Stimulated activated CD4-positive, alpha-beta T cell treated with anti-CD3 and anti-CD28 coated beads, TNF-alpha, amount 100 ng/mL, for 4 hours (primary cell): ENCODE results near the gene PARVB.

Source experiments
- DNase-seq, 3 experiments: peaks; one replicate each; pipeline ENCODE4 v3.0.0-alpha.2; 2020; ENCODE audit warnings: low read depth in 3 of 3

Gene PARVB

DNA sequence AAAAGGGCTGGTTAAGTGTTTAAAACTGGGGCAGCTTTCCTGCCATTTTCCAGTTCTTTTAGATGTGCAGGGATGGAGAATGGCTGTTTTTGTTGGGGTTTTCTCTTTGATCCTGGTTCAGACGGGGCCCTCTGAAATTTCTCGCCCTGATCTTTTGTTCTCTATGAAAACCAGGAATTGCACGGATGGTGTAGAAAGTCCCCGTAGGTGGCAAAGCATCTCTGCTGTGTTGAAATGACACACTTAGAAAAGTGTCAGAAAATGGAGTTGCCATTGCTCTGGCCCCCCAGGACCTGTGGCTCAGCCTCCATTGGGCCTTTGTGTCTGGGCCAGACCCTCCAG is 63.0 kb downstream of the PARVB start:
- DNase-seq, result no peak

- DNase-seq, result no peak
These were observed 65.0 kb downstream of the PARVB start for GRCh38 chr22:44088976-44089570.

GRCh38 chr22:44089717-44090570 is 65.8 kb downstream of the PARVB start:
- DNase-seq, result no peak

DNA sequence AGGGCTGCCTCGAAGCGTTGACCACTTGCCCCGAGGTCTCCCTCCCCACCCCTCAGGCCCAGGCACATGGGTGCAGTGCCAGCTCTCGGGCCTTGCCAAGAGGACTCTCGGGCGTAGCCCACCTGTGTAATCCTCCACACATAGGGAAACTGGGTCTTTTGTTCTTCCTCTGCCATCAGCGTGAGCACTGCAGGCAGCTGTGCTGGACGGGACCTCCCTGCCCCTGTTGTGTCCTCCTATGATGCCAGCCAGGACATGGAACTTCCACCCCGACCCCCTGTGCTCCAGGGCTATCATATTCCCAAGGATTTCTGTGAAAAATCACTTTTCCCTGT is 66.4 kb downstream of the PARVB start:
- DNase-seq, result no peak

DNA sequence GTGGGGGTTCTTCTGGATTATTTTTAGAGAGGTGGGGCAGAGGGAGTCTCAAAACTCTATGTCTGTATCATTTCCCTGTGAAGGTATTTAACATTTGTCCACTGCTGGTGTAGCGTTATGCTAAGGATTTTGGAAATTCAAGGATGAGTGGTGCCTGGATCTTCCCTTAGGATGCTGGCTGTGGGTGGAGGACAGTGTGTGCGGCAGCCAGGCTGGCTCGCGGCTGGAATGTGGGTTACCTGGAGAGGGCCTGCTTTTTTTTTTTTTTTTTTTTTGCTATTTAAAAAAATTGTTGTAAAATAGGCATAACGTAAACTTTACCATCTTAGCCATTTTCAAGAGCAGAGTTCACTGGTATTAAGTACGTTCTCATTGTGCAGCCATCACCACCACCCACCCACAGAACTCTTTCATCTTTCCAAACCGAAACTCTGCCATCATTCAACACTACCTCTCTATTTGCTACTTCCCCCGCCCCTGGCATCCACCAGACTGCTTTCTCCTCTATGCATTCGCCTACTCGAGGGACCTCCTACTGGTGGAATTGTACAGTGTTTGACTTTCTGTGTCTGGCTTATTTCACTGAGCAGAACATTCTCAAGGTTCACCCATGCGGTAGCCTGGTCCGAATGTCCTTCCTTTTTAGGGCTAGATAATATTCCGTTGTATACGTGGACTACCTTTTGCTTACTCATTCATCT is 67.1 kb downstream of the PARVB start:
- peak in 1 of 3 experiments; percentile 10 for DNase-seq

DNA sequence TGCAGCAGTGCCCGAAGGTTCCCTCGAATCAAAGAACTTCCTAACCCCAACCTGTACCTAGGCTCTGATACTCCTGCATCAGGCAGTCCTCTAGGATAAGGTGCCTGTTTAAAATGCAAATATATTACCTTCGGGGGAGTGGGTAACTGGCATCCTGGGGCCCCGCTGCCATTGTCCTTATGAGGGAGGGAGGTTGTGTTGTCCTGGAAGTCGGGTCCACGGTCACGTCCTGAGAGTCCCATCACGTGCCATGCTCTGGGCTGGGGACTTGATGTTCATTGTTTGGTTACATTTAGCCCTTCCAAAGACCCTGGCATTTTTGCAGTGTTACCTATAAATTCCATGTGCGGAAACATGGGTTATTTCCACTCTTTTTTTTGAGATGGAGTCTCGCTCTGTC is 67.6 kb downstream of the PARVB start:
- no peak for DNase-seq

DNA sequence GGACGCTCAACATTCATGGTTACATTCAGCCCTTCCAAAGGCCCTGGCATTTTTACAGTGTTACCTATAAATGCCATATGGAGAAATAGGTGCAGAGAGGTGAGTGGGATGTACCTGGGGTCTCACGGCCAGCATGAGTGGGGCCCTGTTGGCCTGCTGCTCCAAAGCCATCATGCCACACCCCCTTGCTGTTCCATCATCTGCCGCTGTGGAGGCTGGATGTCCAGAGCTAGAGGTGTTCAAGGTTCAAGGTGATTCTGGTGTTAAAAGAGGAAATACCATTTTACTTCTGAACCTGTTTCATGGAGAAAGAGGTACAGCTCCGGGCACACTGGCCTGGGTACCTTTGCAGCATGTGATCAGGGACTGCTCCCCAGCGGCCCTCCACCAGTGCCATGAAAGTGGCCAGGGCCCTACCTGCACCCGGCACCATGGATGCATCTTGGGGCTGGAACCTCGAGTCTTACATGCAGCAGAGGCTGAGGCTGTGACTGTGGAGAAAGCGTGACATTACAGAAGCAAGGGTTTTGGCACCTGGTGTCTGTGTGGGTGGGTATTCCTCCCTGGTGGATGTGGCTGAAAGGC is 68.6 kb downstream of the PARVB start:
- no peak for DNase-seq

- DNase-seq, result no peak
These were observed 69.7 kb downstream of the PARVB start for GRCh38 chr22:44093791-44094190.

DNA sequence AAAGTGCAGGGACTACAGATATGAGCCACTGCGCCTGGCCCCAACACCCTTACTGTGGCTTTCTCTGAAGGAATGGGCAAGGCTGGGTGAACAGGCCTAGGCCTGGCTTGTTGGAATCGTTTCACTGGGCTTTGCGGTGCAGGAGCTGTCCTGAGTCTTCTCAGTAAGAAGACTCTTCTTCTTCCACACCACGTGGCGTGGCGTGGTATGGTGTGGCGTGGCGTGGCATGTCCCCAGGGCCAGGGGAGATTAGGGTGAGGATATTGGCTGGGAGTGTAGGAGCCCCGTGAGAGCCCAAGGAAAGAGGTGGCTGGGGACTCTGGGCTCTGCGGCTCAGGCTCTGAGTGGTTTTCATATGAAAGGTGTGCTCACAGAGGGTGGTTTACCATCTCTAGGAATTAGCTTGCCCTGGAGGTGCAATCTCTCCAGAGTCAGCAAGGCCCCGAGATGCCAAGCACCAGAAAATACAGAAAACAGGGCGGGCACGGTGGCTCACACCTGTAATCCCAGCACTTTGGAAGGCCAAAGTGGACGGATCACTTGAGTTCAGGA is 70.7 kb downstream of the PARVB start:
- no peak for DNase-seq

DNA sequence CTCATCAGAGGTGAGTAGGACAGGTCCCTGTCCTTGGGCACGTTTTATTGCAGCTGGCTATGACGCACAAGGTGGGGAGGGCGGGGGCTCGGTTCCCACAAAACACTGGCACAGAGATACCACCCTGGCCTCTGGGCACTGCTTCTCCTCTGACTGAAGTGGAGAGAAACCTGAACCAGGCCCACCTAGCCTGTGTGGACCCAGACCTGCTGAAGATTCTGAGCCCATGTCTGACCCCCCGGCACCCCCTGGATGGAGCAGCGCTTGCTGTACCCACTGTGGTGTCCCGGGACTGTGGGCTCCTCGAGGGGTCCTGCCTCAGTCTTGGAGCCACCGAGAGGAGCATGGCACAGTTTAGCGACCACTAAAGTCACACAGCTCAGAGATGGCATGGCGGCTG is 72.6 kb downstream of the PARVB start:
- no peak for DNase-seq

DNA sequence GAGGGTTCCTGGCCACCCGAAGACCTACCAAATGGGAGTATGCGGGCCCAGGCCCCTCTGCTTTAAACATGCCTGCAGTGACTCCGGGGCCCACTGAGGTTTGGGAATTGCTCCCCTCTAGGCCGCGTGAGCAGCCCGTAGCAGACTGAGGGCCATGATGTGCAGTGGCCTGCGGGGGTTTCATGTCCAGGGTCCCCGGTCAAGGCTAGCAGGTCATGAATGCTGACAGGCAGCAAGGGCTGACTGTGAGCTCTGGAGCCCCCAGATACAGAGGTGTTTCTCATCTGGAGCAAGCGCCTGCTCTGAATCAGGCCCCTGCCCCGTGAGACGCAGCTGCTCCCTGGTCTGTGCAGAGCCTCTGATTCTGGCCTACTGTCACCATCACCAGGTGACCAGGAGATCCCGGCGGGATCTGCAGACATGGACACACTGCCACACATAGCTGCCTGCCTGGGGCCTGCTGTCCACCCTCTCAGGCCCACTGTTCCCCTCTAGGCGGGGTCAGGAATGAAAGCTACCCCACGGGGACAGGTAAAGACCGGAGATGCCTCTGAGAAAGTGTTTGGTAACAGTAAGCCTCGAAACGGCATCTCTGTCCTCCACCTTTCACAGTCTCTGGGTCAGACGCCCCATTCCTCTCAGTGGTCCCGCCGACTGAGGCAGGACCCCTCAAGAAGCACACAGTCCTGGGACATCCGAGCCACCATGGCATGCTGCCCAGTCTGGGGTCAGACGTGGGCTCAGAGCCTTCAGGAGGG is 73.3 kb downstream of the PARVB start:
- no peak for DNase-seq

DNA sequence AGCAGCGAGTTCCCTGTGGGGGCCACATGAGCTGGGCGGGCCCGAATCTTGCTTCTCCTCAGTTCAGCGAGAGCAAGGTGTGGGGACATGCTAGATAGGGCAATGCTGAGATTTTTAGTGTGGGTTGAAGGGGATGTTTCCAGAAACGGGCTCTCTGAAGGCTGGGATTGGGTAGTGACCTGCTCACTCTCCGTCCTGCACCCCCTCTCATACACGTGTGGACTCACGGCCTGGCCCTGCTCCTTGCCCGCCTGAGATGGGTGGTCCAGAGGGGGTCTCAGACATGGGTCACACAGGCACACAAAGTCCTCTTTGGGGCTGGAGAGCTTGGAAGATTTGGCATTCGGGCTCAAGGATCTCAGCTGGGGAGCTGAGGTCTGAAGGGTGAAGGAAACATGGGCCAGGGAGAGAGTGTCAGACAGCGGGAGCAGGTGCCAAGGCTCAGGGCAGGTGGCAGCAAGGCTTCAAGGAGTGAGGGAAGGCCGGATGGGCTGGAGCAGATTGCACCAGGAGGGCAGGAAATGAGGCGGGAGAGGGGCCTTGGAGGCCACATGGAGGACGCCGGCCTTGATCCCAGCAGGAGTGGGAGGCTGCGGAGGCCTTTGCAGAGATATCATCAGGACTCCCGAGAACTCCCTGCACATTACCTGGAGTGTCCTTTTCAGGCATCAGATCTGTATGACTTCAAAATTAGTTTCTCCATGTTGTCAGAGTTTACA is 74.1 kb downstream of the PARVB start:
- DNase-seq, result no peak

GRCh38 chr22:44098966-44099530 is 74.9 kb downstream of the PARVB start:
- no peak for DNase-seq

DNA sequence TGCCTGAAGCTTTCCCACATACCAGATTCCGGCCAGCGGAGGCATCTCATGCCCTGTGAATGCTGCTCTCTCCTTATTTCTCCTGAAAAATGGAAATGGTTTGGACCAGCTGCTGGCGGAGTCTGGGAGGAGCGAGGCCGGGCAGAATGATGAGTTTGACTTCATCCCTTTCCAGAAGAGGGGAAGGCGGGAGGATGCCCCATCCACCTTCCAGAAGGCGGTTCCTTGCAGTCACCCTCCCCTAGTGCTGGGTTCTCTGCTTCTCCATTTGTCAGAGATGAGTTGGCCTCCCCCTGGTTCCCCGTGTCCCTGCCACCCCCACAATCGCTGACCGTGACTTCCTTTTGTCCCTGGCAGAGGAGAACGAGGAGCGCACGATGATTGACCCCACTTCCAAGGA is 75.6 kb downstream of the PARVB start:
- no peak for DNase-seq

DNA sequence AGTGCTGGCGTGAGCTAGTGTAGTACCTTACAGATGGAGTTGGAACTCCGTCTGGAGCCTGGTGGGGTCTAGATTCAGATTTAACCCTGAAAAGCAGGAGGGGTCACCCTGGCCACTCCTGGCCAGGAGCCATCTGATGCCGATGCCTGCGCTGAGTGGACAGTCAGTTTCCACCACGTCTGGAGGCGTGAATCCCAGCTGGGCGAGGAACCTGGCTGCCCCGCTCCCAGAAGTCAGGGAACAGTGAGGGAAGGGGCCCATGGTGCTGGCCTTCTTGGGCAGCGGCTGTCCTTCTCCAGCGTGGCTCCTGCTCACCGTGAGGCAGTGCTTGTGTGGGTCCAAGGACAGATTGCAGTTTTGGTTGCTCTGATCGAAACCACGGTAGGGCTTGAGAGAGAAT is 76.3 kb downstream of the PARVB start:
- no peak for DNase-seq

- no peak for DNase-seq
These were observed 78.0 kb downstream of the PARVB start for GRCh38 chr22:44102121-44102520.

DNA sequence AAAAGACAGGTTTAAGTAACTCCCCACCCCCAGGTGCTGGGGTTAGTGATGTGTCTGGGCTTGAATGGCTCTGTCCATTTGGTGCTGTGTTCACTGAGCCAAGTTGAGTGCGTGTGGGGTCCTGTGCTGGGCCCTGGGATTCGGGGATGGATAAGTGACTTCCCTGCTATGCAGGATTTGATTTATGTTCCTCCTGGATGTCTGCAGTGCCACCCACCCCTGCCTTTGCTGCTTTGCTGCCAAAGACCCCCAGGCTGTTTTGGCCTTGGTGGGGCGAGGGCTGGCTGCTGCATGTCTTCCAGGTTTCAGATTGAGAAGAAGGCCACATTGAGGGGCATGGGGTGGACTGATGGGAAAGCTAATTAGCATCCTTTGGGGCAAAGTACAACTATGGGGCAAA is 78.8 kb downstream of the PARVB start:
- DNase-seq, result no peak

- no peak for DNase-seq
These were observed 79.8 kb downstream of the PARVB start for GRCh38 chr22:44103735-44104480.

GRCh38 chr22:44107340-44107739 is 83.2 kb downstream of the PARVB start:
- no peak for DNase-seq

DNA sequence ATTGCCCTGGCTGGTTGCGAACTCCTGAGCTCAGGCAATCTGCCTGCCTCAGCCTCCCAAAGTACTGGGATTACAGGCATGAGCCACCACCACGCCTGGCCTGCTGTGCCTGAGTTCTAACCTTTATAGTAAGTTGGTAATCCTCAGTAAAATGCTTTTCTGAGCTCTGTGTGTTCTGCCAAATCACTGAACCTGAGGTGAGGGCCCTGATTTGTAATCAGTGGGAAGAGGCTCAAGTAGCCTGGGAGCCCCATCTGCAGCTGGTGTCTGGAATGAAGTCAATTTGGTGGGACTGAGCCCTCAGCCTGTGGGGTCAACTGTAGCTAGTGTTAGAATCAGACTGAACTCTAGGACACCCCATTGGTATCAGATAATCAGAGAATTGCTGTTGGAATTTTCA is 84.0 kb downstream of the PARVB start:
- no peak for DNase-seq
